Hematopoietic multipotent progenitor cell treated with erythropoietin and hydrocortisone succinate and interleukin-3 and kit ligand, for 6 days (in vitro differentiated cells): ENCODE data around the gene TRPM1.
"Not testable (repeated sequence)": the region's sequence is repeated elsewhere in the genome, so short reads cannot be mapped to it uniquely, and the experiment has no call there.

Source experiments
- DNase-seq: peaks from one replicate; pipeline ENCODE4 v3.0.0-alpha.2; 2015

Gene TRPM1

GRCh38 chr15:31116423-31117030 is 15.0 kb upstream of the TRPM1 start:
- DNase-seq = no peak

- no peak for DNase-seq
Observed at GRCh38 chr15:31111091-31111647, 9.6 kb upstream of the TRPM1 start.

GRCh38 chr15:31108836-31109235 is 7.3 kb upstream of the TRPM1 start:
- DNase-seq = no peak

GRCh38 chr15:31106495-31107300 is 5.2 kb upstream of the TRPM1 start:
- DNase-seq = peak; percentile 18

- DNase-seq = no peak
Observed at GRCh38 chr15:31104003-31104402, 2.5 kb upstream of the TRPM1 start.

- no peak for DNase-seq
Observed at GRCh38 chr15:31102374-31103342, 1.1 kb upstream of the TRPM1 start.

- no peak for DNase-seq
Observed at GRCh38 chr15:31102039-31102321, 455 bp upstream of the TRPM1 start.

GRCh38 chr15:31100738-31101137 is 787 bp downstream of the TRPM1 start:
- no peak for DNase-seq

- DNase-seq = no peak
Observed at GRCh38 chr15:31098953-31099740, 2.4 kb downstream of the TRPM1 start.

- DNase-seq = no peak
Observed at GRCh38 chr15:31098491-31098917, 3.0 kb downstream of the TRPM1 start.

- no peak for DNase-seq
Observed at GRCh38 chr15:31096563-31096962, 5.0 kb downstream of the TRPM1 start.

- no peak for DNase-seq
Observed at GRCh38 chr15:31091481-31091880, 10.0 kb downstream of the TRPM1 start.

GRCh38 chr15:31090766-31091165 is 10.8 kb downstream of the TRPM1 start:
- no peak for DNase-seq

GRCh38 chr15:31089368-31090047 is 12.0 kb downstream of the TRPM1 start:
- DNase-seq = no peak

- DNase-seq = no peak
Observed at GRCh38 chr15:31088672-31089367, 12.7 kb downstream of the TRPM1 start.

- not testable (repeated sequence) for DNase-seq
Observed at GRCh38 chr15:31088041-31088440, 13.5 kb downstream of the TRPM1 start.

GRCh38 chr15:31086344-31086743 is 15.2 kb downstream of the TRPM1 start:
- DNase-seq = no peak

- no peak for DNase-seq
Observed at GRCh38 chr15:31085359-31085758, 16.2 kb downstream of the TRPM1 start.

GRCh38 chr15:31084176-31084575 is 17.3 kb downstream of the TRPM1 start:
- DNase-seq = no peak

GRCh38 chr15:31083370-31083780 is 18.1 kb downstream of the TRPM1 start:
- DNase-seq = peak; percentile 42

- DNase-seq = no peak
Observed at GRCh38 chr15:31082771-31083369, 18.7 kb downstream of the TRPM1 start.
